Measurements from ENCODE around the gene NACC2. TPM values are rescaled to one million over a fixed set of nuclear protein-coding genes. Genes with fewer than 3 reads are reported as not detected.
"Not testable (repeated sequence)": the region's sequence is repeated elsewhere in the genome, so short reads cannot be mapped to it uniquely, and the experiment has no call there.

Gene NACC2
- polyA plus RNA-seq, 3 donors = 5.3 to 15.5 (median 9.1) TPM

- no peak overlapping the region for H3K27ac ChIP-seq (ENCODE audit: low read depth, low read length)
- WGBS, 3 donors = 43 to 47% (median 45%) methylated on average over 23 of the region's 23 CpGs
Observed at GRCh38 chr9:135973277-135974219, 121.5 kb downstream of the NACC2 start.

- no peak overlapping the region for H3K27ac ChIP-seq (ENCODE audit: low read depth, low read length)
- WGBS, 3 donors = 23 to 59% (median 56%) methylated on average over 11 to 13 of the region's 13 CpGs
Observed at GRCh38 chr9:135971892-135972291, 123.2 kb downstream of the NACC2 start.

- 59 to 81% (median 80%) methylated on average over 18 of the region's 18 CpGs for WGBS, 3 donors
Observed at GRCh38 chr9:135971111-135971766, 123.8 kb downstream of the NACC2 start.

GRCh38 chr9:135970128-135970815 lies 124.8 kb downstream of the NACC2 start:
- H3K27ac ChIP-seq (ENCODE audit: low read depth, low read length) = no peak overlapping the region
- 70 to 85% (median 85%) methylated on average over 9 of the region's 9 CpGs for WGBS, 3 donors

More at GRCh38 chr9:135971111-135971766, 123.8 kb downstream of the NACC2 start:
- H3K27ac ChIP-seq (ENCODE audit: low read depth, low read length) = no peak overlapping the region

- 31 to 59% (median 37%) methylated on average over 12 of the region's 12 CpGs for WGBS, 3 donors
- H3K27ac ChIP-seq (ENCODE audit: low read depth, low read length) = no peak overlapping the region
Observed at GRCh38 chr9:135969064-135969683, 125.9 kb downstream of the NACC2 start.

- no peak overlapping the region for H3K27ac ChIP-seq (ENCODE audit: low read depth, low read length)
- 29 to 51% (median 31%) methylated on average over 7 of the region's 7 CpGs for WGBS, 3 donors
Observed at GRCh38 chr9:135968601-135969000, 126.5 kb downstream of the NACC2 start.

GRCh38 chr9:135968083-135968476 lies 127.0 kb downstream of the NACC2 start:
- 36 to 41% (median 37%) methylated on average over 5 of the region's 5 CpGs for WGBS, 3 donors
- no peak overlapping the region for H3K27ac ChIP-seq (ENCODE audit: low read depth, low read length)

GRCh38 chr9:135966916-135967260 lies 128.2 kb downstream of the NACC2 start:
- WGBS, 3 donors = 34 to 68% (median 58%) methylated on average over 9 to 16 of the region's 16 CpGs
- not testable (repeated sequence) for H3K27ac ChIP-seq (ENCODE audit: low read depth, low read length)

GRCh38 chr9:135965124-135965756 lies 129.8 kb downstream of the NACC2 start:
- WGBS, 3 donors = 71 to 72% (median 72%) methylated on average over 11 of the region's 11 CpGs

GRCh38 chr9:135963938-135964337 lies 131.2 kb downstream of the NACC2 start:
- no peak overlapping the region for H3K27ac ChIP-seq (ENCODE audit: low read depth, low read length)
- WGBS, 3 donors = 30 to 76% (median 71%) methylated on average over 10 of the region's 10 CpGs

More at GRCh38 chr9:135965124-135965756, 129.8 kb downstream of the NACC2 start:
- H3K27ac ChIP-seq (ENCODE audit: low read depth, low read length) = no peak overlapping the region

- no peak overlapping the region for H3K27ac ChIP-seq (ENCODE audit: low read depth, low read length)
- WGBS, 3 donors = 86 to 93% (median 88%) methylated on average over 8 of the region's 8 CpGs
Observed at GRCh38 chr9:135963338-135963737, 131.8 kb downstream of the NACC2 start.

GRCh38 chr9:135962696-135963307 lies 132.3 kb downstream of the NACC2 start:
- H3K27ac ChIP-seq (ENCODE audit: low read depth, low read length) = no peak overlapping the region
- WGBS, 3 donors = 42 to 70% (median 56%) methylated on average over 11 of the region's 11 CpGs

GRCh38 chr9:135961811-135962695 lies 133.0 kb downstream of the NACC2 start:
- WGBS, 3 donors = 31 to 42% (median 39%) methylated on average over 15 of the region's 15 CpGs
- no peak overlapping the region for H3K27ac ChIP-seq (ENCODE audit: low read depth, low read length)

GRCh38 chr9:135961277-135961715 lies 133.8 kb downstream of the NACC2 start, which contains the start of gene UBAC1:
Gene UBAC1, minus strand, starts transcription at chr9:135961373. Its CDS starts 211 bp downstream, at chr9:135961162.
- H3K27ac ChIP-seq (ENCODE audit: low read depth, low read length) = no peak within 1 kb of the TSS
- WGBS, 3 donors = 0% methylated on average over 39 to 53 of the region's 53 CpGs

GRCh38 chr9:135960411-135961276 lies 134.4 kb downstream of the NACC2 start:
- no peak overlapping the region for H3K27ac ChIP-seq (ENCODE audit: low read depth, low read length)
- WGBS, 3 donors = 0 to 1% (median 1%) methylated on average over 65 to 74 of the region's 74 CpGs

- 47 to 64% (median 56%) methylated on average over 9 of the region's 9 CpGs for WGBS, 3 donors
- no peak overlapping the region for H3K27ac ChIP-seq (ENCODE audit: low read depth, low read length)
Observed at GRCh38 chr9:135959814-135960213, 135.3 kb downstream of the NACC2 start.

All from adipose tissue (tissue), 3 donors.